ENCODE data around the gene ATP1A4. TPM values are rescaled to one million over a fixed set of nuclear protein-coding genes. Genes with fewer than 3 reads are reported as not detected.

The ATP1A4 gene
- total and polyA plus RNA-seq, 2 of the 13 experiments (the other 11 are each of a cell fraction or from before 2014, with no cell fraction given) = not detected

DNA sequence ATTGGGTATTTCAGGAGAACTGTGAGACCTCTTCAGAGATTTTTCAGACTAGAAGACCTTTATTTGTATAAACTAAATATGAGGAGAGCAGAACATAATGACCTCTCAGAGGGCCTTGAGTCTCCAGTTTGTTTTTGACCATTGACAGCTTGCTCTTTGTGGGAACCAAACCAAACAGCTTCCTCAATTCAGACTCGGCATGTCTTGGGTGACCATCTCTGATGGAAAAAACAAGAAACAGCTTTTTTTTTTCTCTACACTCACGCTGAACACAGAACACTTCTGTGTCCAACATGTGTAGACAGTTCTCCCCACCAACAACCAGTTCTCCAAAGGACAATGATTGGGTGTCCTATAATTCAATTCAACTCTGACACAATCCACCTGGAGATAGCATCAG lies 11.5 kb downstream of the ATP1A4 start:
- H3K36me3 ChIP-seq (replicated peaks in 1 of 2; ENCODE audit: control insufficient read depth in 1 of 2, insufficient read depth in 2 of 2, low read length in 2 of 2) = no peaks in the 10 kb centered on the region
- no peak overlapping the region for H2AFZ ChIP-seq (ENCODE audit: low read length)
- no peaks in the 10 kb centered on the region for H3K9me3 ChIP-seq (ENCODE audit: low read length)
- no peaks in the 10 kb centered on the region for H3K79me2 ChIP-seq (ENCODE audit: insufficient read depth, low read length)
- no peak for FAIRE-seq
- no peak overlapping the region for H3K9ac ChIP-seq (ENCODE audit: insufficient read depth, low read depth, low read length)
- ATAC-seq = no peak
- ChIA-PET POLR2A (no interaction called here), CTCF (ENCODE audit: low intra/inter-chr PET ratio, low total read pairs) (interaction anchor here (1.1 to 2.0 kb wide), 2 partner anchors 54 to 62 kb away, joined by 3 to 15 read pairs; no protein-coding TSS in a partner anchor)
- BruUV-seq (replicated peaks) = no TSS peak
- H4K20me1 ChIP-seq (ENCODE audit: insufficient read depth, low read length) = no peaks in the 10 kb centered on the region
- intact Hi-C loops (cut with micrococcal nuclease; ENCODE audit: unreplicated experiment) (loop anchor here (1.0 kb wide), 2 partner anchors 62 to 89 kb away; no protein-coding TSS in a partner anchor), in situ Hi-C loops (cut with HindIII; ENCODE audit: extremely low pct_ligation_motif_present, low pct_unique_long_range_greater_than_20kb) (no loop called here)
- no peak for DNase-seq (ENCODE audit: low spot score)
- no peak for TF ChIP-seq HNRNPLL (IDR thresholded peaks at IDR 0.05; ENCODE audit: low read depth, low read length, poor library complexity, severe bottlenecking)
- no peak for TF ChIP-seq ZNF839 (CRISPR knock-in tag; IDR thresholded peaks at IDR 0.05; ENCODE audit: borderline replicate concordance)
- no peak for TF ChIP-seq CHD4 (IDR thresholded peaks at IDR 0.05; ENCODE audit: borderline replicate concordance, low read length)
- TF ChIP-seq, protein P1, sequence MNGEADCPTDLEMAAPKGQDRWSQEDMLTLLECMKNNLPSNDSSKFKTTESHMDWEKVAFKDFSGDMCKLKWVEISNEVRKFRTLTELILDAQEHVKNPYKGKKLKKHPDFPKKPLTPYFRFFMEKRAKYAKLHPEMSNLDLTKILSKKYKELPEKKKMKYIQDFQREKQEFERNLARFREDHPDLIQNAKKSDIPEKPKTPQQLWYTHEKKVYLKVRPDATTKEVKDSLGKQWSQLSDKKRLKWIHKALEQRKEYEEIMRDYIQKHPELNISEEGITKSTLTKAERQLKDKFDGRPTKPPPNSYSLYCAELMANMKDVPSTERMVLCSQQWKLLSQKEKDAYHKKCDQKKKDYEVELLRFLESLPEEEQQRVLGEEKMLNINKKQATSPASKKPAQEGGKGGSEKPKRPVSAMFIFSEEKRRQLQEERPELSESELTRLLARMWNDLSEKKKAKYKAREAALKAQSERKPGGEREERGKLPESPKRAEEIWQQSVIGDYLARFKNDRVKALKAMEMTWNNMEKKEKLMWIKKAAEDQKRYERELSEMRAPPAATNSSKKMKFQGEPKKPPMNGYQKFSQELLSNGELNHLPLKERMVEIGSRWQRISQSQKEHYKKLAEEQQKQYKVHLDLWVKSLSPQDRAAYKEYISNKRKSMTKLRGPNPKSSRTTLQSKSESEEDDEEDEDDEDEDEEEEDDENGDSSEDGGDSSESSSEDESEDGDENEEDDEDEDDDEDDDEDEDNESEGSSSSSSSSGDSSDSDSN (CRISPR knock-in tag; IDR thresholded peaks at IDR 0.05) = no peak
- TF ChIP-seq ATF7-NPFF (CRISPR knock-in tag; IDR thresholded peaks at IDR 0.05; ENCODE audit: low read depth) = no peak
- TF ChIP-seq, protein P2, sequence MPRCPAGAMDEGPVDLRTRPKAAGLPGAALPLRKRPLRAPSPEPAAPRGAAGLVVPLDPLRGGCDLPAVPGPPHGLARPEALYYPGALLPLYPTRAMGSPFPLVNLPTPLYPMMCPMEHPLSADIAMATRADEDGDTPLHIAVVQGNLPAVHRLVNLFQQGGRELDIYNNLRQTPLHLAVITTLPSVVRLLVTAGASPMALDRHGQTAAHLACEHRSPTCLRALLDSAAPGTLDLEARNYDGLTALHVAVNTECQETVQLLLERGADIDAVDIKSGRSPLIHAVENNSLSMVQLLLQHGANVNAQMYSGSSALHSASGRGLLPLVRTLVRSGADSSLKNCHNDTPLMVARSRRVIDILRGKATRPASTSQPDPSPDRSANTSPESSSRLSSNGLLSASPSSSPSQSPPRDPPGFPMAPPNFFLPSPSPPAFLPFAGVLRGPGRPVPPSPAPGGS (CRISPR knock-in tag; IDR thresholded peaks at IDR 0.05) = no peak
- no peak for TF ChIP-seq ZNF121 (CRISPR knock-in tag; IDR thresholded peaks at IDR 0.05)
- TF ChIP-seq FIP1L1 (IDR thresholded peaks at IDR 0.05; ENCODE audit: borderline replicate concordance, insufficient read depth, low read depth, low read length) = no peak
- no peak for TF ChIP-seq CHCHD3 (CRISPR knock-in tag; IDR thresholded peaks at IDR 0.05)
- no peak for TF ChIP-seq MEIS2 (CRISPR knock-in tag; IDR thresholded peaks at IDR 0.05)
- TF ChIP-seq, protein P3, sequence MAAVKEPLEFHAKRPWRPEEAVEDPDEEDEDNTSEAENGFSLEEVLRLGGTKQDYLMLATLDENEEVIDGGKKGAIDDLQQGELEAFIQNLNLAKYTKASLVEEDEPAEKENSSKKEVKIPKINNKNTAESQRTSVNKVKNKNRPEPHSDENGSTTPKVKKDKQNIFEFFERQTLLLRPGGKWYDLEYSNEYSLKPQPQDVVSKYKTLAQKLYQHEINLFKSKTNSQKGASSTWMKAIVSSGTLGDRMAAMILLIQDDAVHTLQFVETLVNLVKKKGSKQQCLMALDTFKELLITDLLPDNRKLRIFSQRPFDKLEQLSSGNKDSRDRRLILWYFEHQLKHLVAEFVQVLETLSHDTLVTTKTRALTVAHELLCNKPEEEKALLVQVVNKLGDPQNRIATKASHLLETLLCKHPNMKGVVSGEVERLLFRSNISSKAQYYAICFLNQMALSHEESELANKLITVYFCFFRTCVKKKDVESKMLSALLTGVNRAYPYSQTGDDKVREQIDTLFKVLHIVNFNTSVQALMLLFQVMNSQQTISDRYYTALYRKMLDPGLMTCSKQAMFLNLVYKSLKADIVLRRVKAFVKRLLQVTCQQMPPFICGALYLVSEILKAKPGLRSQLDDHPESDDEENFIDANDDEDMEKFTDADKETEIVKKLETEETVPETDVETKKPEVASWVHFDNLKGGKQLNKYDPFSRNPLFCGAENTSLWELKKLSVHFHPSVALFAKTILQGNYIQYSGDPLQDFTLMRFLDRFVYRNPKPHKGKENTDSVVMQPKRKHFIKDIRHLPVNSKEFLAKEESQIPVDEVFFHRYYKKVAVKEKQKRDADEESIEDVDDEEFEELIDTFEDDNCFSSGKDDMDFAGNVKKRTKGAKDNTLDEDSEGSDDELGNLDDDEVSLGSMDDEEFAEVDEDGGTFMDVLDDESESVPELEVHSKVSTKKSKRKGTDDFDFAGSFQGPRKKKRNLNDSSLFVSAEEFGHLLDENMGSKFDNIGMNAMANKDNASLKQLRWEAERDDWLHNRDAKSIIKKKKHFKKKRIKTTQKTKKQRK (IDR thresholded peaks at IDR 0.05; ENCODE audit: low read length) = no peak
- H3K4me1 ChIP-seq (ENCODE audit: insufficient read depth, low read length) = peaks cover 36% of the 10 kb centered on the region
- no peak overlapping the region for H3K27ac ChIP-seq (ENCODE audit: extremely low read length, insufficient read depth, low read length)
- H3K4me3 ChIP-seq (replicated peaks in 1 of 3; ENCODE audit: insufficient read depth in 1 of 3, low read depth in 2 of 3, low read length in 3 of 3) = no peak overlapping the region
- no peak overlapping the region for H3K4me2 ChIP-seq (ENCODE audit: low read depth, low read length)
- H3K27me3 ChIP-seq (ENCODE audit: control insufficient read depth in 1 of 2, insufficient read depth in 2 of 2, low read length in 2 of 2) = peaks cover 0 to 13% of the 10 kb centered on the region in 2 experiments; a peak in 4 of 5 replicates
- 0% methylated on average over 2 of the region's 2 CpGs for WGBS (ENCODE audit: low lambda C conversion rate)

All from HepG2 (cell line).